ENCODE measurements around the gene SPACA6. TPM values are rescaled to one million over a fixed set of nuclear protein-coding genes. Genes with fewer than 3 reads are reported as not detected.

The SPACA6 gene
- total RNA-seq, 1 experiment from 2014 or later, result 18.9 TPM

DNA sequence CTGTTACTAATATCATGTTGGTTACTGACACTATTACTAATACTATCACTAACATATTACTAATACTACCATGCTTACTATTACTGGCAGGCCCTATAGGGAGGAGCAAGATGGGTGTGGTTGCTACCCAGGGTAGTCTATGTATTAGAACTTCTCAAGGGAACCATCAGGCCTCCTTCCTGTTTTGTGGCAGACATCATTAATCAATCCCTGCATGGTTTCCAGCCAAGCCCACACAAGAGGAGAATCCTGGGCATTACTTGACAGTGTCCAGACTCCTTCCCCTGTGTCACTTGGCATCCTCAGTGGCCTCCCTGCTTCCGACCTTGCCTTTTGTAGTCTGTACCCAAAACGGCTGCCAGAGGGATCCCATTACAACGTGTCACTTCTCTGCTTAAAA, 21.7 kb downstream of the SPACA6 start:
- Histone ChIP-seq H2BK15ac (ENCODE audit: low read depth, low read length) (no peak overlapping the region), H4K20me1 (ENCODE audit: control insufficient read depth, insufficient read depth, insufficient read length) (no peaks in the 10 kb centered on the region), H3T11ph (ENCODE audit: low read length) (no peak overlapping the region), H2BK5ac (ENCODE audit: insufficient read length, low read length) (no peak overlapping the region), H3K27ac (ENCODE audit: insufficient read length, low read depth, low read length) (no peak overlapping the region), H2AFZ (ENCODE audit: low read length) (no peak overlapping the region), H2BK120ac (ENCODE audit: low read depth, low read length, poor library complexity, severe bottlenecking) (no peak overlapping the region), H2BK12ac (ENCODE audit: insufficient read length, low read depth, low read length) (no peak overlapping the region), H3K27me3 (ENCODE audit: insufficient read depth, low read length) (peaks cover 6% of the 10 kb centered on the region; the same call in 1 of the 2 replicates), H4K8ac (replicated peaks; ENCODE audit: insufficient read length, low read depth, low read length) (no peak overlapping the region), H3K79me1 (ENCODE audit: insufficient read depth, low read depth, low read length, poor library complexity, severe bottlenecking) (no peaks in the 10 kb centered on the region), H3K4me2 (ENCODE audit: insufficient read depth, insufficient read length, low read length) (no peak overlapping the region), H3K18ac (ENCODE audit: insufficient read length, low read depth, low read length) (no peak overlapping the region), H3K4me1 (ENCODE audit: insufficient read depth, low read length) (no peaks in the 10 kb centered on the region), H4K91ac (ENCODE audit: insufficient read length, low read depth, low read length) (no peak overlapping the region), H3K56ac (ENCODE audit: insufficient read length, low read depth, low read length) (no peak overlapping the region), H3K79me2 (ENCODE audit: insufficient read depth, low read length) (no peaks in the 10 kb centered on the region), H2BK20ac (ENCODE audit: low read depth, low read length, poor library complexity, severe bottlenecking) (no peak overlapping the region), H3K23ac (ENCODE audit: insufficient read length, low read depth, low read length) (no peak overlapping the region), H3K9ac (ENCODE audit: extremely low read depth, insufficient read length, low read length) (no peak overlapping the region), H3K4ac (ENCODE audit: low read depth, low read length) (no peak overlapping the region), H2AK5ac (ENCODE audit: insufficient read length, low read length) (no peak overlapping the region), H4K5ac (ENCODE audit: insufficient read length, low read depth, low read length) (no peak overlapping the region), H3K9me3 (ENCODE audit: control insufficient read depth, low read depth, low read length) (no peaks in the 10 kb centered on the region), H3K14ac (ENCODE audit: insufficient read depth, low read length) (no peak overlapping the region), H3K23me2 (ENCODE audit: insufficient read length, low read depth, low read length, poor library complexity, severe bottlenecking) (peaks cover 9% of the 10 kb centered on the region)
- TF ChIP-seq, protein P1, sequence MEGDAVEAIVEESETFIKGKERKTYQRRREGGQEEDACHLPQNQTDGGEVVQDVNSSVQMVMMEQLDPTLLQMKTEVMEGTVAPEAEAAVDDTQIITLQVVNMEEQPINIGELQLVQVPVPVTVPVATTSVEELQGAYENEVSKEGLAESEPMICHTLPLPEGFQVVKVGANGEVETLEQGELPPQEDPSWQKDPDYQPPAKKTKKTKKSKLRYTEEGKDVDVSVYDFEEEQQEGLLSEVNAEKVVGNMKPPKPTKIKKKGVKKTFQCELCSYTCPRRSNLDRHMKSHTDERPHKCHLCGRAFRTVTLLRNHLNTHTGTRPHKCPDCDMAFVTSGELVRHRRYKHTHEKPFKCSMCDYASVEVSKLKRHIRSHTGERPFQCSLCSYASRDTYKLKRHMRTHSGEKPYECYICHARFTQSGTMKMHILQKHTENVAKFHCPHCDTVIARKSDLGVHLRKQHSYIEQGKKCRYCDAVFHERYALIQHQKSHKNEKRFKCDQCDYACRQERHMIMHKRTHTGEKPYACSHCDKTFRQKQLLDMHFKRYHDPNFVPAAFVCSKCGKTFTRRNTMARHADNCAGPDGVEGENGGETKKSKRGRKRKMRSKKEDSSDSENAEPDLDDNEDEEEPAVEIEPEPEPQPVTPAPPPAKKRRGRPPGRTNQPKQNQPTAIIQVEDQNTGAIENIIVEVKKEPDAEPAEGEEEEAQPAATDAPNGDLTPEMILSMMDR (conservative IDR thresholded peaks at IDR 0.05), result no peak
- WGBS (ENCODE audit: extremely low coverage, insufficient read length, low lambda C conversion rate), result no CpG with 5 or more reads among the region's 3 CpGs
- H3K4me1 Mint-ChIP-seq, result peaks cover 7 to 8% of the 10 kb centered on the region in 2 experiments; a peak in 3 of 4 replicates
- H3K4me3 Mint-ChIP-seq, result no peak overlapping the region
- no peak overlapping the region for H3K27ac Mint-ChIP-seq
- H3K9me3 Mint-ChIP-seq, result peaks cover 0 to 35% of the 10 kb centered on the region in 2 experiments; a peak in 4 of 5 replicates
- peaks cover 76% of the 10 kb centered on the region for H3K27me3 Mint-ChIP-seq (ENCODE audit: low read depth)
- no peak for DNase-seq
- H3K36me3 Mint-ChIP-seq (ENCODE audit: insufficient read depth in 1 of 3, low read depth in 3 of 3), result no peaks in the 10 kb centered on the region
